Measurements from ENCODE around the gene NHP2.

- TF ChIP-seq CTCF (IDR thresholded peaks at IDR 0.05) (no peak), POLR2A (IDR thresholded peaks at IDR 0.05) (no peak)
Measured at GRCh38 chr5:178192787-178193186, 39.1 kb upstream of the NHP2 start.

Data from heart left ventricle (tissue), 13 donors.